Activated CD4-positive, CD25-positive, alpha-beta regulatory T cell treated with anti-CD3 and anti-CD28 coated beads, Interleukin-2, amount 50 U/mL, for 72 hours (primary cell): ENCODE data around the gene INO80D.
"Not testable (repeated sequence)": the region's sequence is repeated elsewhere in the genome, so short reads cannot be mapped to it uniquely, and the experiment has no call there.

Experiments used
- DNase-seq: peaks from one replicate; pipeline ENCODE4 v3.0.0; 2021

INO80D gene

DNA sequence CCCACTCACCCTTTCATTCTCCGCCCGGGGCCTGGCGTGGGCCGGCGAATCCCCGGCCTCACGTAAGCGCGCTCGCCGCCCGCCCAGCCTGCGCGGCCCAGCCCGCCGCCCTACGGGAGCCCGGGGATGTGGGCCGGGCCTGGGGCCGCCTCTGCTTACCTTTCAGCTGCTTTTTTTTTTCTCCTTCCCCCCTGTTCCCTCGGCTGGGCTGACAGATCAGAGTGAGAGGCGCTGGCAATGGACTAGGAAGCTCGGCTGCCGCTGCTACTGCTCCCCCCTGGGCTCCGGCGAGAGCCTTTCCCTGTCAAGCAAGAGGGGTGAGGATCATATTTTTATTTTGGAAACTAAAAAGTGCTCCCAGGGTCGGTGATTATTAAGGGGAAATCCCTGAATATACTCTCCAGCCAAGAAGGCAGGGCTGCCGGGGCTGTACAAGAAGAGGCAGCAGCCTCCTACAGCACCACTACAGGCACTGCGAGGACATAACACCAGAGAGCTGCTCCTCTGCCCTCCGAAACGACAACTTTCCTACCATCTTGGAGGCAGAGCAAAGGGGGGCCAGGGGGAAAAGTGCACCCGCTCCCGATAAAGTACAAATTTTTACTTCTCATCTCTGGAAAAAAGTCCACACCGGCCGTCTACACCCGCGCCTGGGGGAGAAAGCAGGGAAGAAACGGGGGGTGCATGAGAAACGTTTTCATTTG, at the start of gene INO80D:
INO80D (minus strand) TSS at position 433 of the 704 bp plus-strand sequence. CDS start 23,158 bp downstream, outside the sequence.
- peak; percentile 74 for DNase-seq

DNA sequence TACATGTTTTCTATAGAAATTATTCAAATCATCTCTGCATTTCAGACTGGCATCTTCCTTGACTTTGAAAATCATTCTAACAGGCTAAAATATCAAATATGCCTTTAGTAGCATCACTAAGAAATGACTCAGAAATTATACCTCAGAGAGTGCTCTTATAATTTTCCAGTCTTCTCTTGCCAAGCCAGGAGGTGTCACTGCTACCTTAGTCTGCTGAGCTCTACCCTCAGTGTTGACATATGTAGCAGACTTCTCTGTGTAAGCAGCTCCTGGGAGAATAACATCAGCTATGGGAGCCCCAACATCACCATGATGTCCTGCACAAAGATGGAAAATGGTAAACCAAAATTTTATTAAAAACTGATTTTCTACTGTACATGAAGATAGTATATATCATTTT, 41.7 kb upstream of the INO80D start:
- no peak for DNase-seq

- no peak for DNase-seq
Measured at GRCh38 chr2:206125901-206126300, 39.9 kb upstream of the INO80D start.

- DNase-seq = not testable (repeated sequence)
Measured at GRCh38 chr2:206122569-206122968, 36.6 kb upstream of the INO80D start.

DNA sequence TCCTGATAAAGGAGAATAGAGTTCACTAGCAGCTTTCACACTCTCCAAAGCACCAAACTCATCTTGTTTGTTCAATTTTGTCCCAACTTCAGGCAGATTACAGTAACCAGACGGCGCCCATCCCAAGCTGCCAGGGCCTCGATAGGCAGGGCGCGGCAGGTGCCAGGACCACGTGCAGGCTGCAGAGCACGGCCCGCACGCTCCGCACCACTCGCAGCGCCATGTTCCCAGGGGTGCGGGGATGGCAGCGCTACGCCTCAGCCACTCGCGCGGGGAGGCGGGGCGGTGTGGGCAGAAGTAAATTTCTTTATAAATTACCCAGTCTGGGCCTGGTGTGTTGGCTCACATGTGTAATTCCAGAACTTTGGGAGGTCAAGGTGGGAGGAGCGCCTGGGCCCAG, 30.3 kb upstream of the INO80D start:
- DNase-seq = no peak

GRCh38 chr2:206115026-206115578, 29.1 kb upstream of the INO80D start:
- no peak for DNase-seq

DNA sequence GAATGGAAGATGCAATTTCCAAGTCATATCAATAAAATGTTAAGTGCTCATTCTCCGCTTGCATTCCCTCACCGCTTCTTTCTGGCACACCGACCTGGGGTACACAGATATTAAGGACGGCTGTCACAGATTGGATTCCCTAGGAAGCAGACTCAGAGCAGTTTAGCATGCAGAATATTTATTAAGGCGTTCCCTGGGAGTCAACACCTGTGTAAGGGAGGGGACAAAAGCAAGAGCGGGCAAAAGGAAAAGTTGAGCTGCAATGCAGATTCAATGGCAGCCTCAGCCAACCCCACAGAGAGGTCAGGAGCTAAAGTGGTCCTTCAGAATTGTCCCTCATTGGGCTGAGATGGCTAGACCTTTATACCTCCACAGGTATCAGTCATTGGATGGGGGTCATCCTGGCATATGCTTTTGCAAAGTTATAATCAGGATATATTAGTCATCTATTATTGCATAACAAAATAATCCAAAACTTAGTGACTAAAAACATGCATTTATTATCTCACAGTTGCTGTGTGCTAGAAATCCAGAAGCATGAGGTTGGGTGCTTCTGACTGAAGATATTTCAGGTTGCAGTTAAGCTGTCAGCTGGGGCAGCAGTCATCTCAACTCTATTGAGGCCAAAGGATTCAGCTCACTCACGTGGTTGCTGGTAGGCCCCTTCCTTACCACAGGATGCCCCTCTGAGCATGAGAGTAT, 27.0 kb upstream of the INO80D start:
- no peak for DNase-seq

DNA sequence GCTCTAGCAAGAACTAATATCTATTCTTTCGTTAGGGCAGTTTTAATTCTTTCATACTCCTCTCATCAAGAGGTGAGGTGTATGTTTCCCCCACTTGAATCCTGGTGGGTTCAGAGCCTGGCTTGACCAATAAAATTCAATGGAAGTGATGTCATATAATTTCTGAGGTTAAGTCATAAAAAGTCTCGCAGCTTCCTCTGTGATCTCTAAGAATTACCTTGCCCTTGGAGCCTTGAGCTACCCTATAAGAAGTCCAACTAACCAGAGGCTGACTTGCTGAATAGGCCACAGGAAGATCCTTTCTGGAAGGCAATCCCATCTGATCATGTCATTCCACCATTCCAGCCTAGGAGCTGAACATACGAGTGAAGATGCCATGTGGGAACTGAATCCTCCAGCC, 26.1 kb upstream of the INO80D start:
- no peak for DNase-seq

GRCh38 chr2:206108713-206109112, 22.7 kb upstream of the INO80D start:
- DNase-seq = no peak

DNA sequence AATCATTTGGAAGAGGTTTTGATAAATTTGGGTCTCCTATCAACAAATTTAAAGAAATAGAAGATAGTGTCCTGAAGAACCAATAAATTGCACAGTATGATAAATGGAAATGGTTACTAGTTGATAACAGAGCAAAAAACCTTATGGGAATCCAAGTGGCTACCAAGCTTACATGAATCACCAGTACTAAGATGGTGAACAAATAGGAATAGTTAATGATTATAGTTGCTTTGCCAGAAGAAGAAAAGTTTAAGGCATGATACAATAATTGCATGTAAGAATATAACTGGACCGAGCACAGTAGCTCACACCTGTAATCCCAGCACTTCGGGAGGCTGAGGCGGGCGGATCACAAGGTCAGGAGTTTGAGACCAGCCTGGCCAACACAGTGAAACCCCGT, 19.6 kb upstream of the INO80D start:
- no peak for DNase-seq

DNA sequence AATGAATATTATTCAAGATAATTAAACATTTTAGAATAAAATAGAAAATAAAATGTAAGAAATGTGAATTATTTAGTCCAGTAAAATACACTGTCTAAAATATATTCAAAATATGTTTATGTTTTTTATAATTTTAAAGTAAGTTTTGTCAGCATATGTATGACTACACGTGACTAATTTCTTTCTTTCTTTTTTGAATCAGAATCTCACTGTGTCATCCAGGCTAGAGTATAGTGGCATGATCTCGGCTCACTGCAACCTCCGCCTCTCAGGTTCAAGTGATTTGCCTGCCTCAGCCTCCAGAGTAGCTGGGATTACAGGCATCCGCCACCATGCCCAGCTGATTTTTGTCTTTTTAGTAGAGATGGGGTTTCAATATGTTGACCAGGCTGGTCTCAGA, 19.1 kb upstream of the INO80D start:
- no peak for DNase-seq

DNA sequence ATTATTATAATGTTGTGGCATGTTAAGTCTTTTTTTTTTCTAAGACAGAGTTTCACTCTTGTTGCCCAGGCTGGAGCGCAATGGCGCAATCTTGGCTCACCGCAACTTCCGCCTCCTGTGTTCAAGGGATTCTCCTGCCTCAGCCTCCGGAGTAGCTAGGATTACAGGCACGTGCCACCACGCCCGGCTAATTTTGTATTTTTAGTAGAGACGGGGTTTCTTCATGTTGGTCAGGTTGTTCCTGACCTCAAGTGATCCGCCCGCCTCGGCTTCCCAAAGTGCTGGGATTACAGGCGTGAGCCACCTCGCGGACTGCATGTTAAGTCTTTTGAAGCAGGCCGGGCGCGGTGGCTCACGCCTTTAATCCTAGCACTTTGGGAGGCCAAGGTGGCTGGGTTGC, 12.9 kb upstream of the INO80D start:
- not testable (repeated sequence) for DNase-seq

DNA sequence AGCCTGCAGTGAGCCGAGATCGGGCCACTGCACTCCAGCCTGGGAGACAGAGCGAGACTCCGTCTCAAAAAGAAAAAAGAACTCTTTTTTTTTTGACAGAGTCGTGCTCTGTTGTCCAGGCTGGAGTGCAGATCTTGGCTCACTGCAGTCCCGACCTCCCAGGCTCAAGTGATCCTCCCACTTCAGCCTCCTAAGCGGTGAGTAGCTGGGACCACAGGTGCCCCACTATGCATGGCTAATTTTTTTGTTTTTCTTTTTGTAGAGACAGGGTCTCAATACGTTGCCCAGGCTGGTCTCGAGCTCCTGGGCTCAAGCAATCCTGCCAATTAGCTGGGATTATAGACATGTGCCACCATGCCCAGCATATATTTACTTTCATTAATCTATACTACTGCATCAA, 12.5 kb upstream of the INO80D start:
- DNase-seq = no peak

DNA sequence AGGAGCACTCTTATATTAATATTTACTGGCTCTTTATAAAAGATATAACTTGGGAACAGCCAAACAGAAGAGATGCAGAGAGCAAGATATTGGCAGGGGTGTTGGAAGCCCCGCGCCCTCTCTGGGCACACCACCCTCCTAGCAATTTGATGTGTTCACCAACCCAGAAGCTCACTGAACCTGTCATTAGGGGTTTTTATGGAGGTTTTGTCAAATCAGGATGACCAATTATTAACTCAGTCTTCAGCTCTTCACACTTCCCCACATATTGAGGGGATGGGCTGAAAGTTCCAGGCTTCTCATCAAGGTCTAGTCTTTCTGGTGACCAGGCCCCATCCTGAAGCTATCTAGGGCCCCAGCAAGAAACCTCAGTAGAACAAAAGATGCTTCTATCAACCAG, 10.9 kb upstream of the INO80D start:
- DNase-seq = no peak

DNA sequence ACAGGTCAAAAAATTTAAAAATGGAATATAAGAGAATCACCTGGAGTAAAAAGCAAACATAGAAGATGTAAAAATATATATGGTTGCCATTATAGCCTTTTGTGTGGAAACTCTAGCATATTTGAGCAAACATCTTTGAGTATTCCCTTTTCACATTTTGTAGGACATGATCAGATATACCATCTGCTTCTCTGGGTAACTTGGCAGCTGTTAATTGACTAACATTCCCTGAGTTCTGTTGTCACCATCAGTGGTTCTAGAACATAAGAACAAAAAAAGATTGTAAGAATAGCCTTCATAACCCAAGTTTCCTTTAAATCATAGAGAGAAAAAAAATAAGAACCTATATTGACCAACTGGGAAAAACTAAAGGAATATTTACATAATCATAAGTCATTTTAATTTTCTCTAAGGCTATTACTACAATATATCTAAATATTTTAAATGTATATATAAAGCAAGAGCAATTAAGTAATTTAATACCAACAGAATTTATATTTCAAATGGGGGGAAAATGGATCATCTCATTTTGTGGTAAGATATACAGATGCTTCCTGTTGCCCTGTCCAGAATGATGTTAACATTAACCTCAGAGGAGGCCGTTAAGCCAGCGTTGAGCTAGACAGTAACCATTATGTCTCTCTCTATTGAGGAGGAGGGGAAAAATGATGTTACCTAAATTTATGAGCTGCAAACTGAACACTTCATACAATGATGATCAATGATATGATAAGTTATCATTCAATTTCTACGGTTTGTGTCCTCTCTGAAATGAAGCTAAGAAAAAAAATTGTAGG, 9.8 kb upstream of the INO80D start:
- no peak for DNase-seq

DNA sequence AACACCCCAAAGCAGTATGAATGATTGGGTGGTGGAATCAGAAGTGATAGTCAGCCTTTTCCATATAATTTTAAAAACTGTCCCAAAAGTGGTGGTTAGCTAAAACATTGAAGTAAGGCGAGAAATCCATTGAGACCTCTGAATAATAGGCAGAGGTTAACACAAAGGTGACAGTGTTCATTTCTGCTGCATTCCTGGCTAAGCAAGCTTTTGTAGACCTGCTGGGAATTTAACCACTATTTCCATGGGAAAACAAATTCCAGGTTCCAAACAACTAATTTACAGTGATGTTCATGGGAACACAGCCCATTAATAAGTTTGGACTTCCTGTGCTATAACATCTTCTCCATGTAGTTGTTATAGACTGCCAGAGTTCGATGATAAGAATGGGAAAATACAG, 6.3 kb upstream of the INO80D start:
- no peak for DNase-seq

GRCh38 chr2:206088248-206088647, 2.3 kb upstream of the INO80D start:
- no peak for DNase-seq

DNA sequence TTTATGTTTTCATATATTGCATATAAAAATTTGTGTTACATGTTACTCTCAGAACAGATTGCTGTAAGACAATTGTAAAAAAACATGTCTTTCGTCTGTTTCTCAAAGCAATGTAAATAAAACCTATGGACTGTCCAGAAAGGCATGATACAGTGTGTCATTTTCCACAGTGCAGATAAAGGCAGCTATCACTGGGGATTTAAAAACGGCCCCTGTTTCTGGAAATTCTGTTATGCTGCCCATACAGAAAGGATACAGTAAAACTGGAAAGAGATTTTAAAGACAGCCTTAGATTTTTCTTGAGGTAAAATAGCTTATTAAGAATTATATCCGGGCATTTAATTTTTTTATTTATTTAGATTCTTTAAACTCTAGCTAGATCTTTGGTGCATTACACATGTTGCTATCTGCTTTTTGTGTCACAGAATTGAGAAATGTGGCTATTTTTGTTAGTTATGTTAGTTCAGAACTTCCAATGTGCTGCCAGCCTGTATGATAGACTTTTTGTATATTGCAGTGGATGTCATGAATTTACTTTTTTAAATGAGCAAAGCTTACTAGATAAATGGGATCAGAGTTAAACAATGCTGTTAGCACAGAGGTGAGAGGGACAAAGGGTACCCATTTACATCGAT, 859 bp upstream of the INO80D start:
- no peak for DNase-seq

- peak; percentile 69 for DNase-seq
Measured at GRCh38 chr2:206084870-206085741, 868 bp downstream of the INO80D start.

- no peak for DNase-seq
Measured at GRCh38 chr2:206084439-206084869, 1.5 kb downstream of the INO80D start.

- DNase-seq = no peak
Measured at GRCh38 chr2:206083602-206084438, 2.2 kb downstream of the INO80D start.
